Activated CD8-positive, alpha-beta T cell treated with anti-CD3 and anti-CD28 coated beads, Interleukin-2, amount 10 ng/mL, durations not matched to agents 7 days and 5 days (primary cell): ENCODE measurements around the gene PPP1R12C. TPM values are rescaled to one million over a fixed set of nuclear protein-coding genes. Genes with fewer than 3 reads are reported as not detected.

ENCODE experiments used
- ATAC-seq: fragments of 150-1000 bp; cut with Tn5 transposase; one replicate; pipeline ENCODE4 v1.10.0; 2021; ENCODE audit warnings: moderate library complexity
- CTCF ChIA-PET: fragments of 350-600 bp; sonication (Branson Sonifier 250); formaldehyde crosslinking; loops from one replicate; lab custom pipeline; 2021; ENCODE audit warnings: antibody characterized with exemption; lab: Charles Lee
- POLR2A ChIA-PET: fragments of 350-600 bp; sonication (Branson Sonifier 250); formaldehyde crosslinking; loops from one replicate; lab custom pipeline; 2021; ENCODE audit warnings: antibody characterized with exemption; lab: Charles Lee
- DNase-seq: peaks from one replicate; pipeline ENCODE4 v3.0.0-alpha.2; 2020
- H3K27ac Mint-ChIP-seq: one replicate; pipeline ENCODE4 v1.8.0; 2021; ENCODE audit warnings: mild to moderate bottlenecking, mixed read lengths
- H3K27me3 Mint-ChIP-seq: one replicate; pipeline ENCODE4 v1.8.0; 2021; ENCODE audit warnings: low read depth, mixed read lengths
- H3K36me3 Mint-ChIP-seq: one replicate; pipeline ENCODE4 v1.8.0; 2021; ENCODE audit warnings: low read depth, mixed read lengths
- H3K4me1 Mint-ChIP-seq: one replicate; pipeline ENCODE4 v1.8.0; 2021; ENCODE audit warnings: low read depth, mixed read lengths
- H3K4me3 Mint-ChIP-seq: one replicate; pipeline ENCODE4 v1.8.0; 2021; ENCODE audit warnings: mild to moderate bottlenecking, mixed read lengths
- H3K9me3 Mint-ChIP-seq: one replicate; pipeline ENCODE4 v1.8.0; 2022; ENCODE audit warnings: mixed read lengths; ENCODE audit not compliant: insufficient read depth
- microRNA-seq: library from miRNA; unstranded; fragments of <30 nt; microRNA quantifications from one replicate; pipeline ENCODE4 v1.2.0, GENCODE V29; 2022
- total RNA-seq, 2 experiments: library from RNA; stranded (reverse); gene quantifications; one replicate each; pipeline ENCODE4 v1.2.3, GENCODE V29; 2021

The PPP1R12C gene
- total RNA-seq, 2 experiments from 2014 or later: 137 to 142 TPM

DNA sequence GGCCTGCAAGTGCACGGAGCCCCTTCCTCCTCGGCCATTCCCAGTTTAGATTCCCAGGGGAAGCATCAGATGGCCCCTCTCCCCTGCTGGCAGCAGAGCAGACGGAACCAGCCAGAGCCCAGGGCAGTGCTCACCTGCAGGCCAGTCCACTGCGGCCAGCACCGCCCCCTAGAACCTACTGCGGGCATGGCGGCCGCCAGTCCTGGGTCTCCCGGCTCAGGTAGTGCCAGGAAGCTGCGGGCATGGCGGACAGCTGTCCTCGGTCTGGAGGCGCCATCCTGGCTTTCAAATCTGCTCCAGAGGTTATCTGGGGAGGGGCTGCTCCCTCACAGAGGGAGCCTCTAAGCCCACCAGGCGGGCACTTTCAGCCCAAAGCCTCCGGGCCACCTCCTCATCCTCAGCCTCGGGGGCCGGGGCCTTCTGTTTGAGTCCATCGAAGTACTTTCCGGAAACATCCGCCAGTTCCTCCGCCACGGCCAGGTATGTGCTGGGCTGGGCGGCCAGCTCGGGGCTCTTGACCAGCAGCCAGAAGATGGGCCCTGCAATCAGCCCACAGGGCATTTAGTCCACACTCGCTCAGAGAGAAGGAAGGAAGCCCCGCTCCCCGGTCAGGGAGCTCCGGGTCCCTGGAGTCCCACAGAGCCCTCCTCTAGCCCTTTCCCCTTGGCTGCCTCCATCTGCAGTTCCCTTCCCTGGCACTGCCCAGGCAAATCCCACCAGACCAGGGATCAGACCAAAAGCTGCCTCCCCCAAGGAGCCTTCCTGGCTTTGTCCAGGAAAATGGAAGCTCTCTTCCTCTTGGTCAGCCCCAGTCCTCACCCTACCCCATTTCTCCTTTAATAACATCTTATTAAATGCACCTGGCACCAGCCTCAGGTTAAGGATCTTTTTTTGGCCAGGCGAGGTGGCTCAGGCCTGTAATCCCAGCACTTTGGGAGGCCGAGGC is 72.4 kb downstream of the PPP1R12C start:
- Mint-ChIP-seq H3K9me3 (no peaks in the 10 kb centered on the region), H3K36me3 (peaks cover 69% of the 10 kb centered on the region), H3K27me3 (no peaks in the 10 kb centered on the region), H3K4me1 (peaks cover 39% of the 10 kb centered on the region), H3K27ac (no peak overlapping the region), H3K4me3 (no peak overlapping the region)
- ChIA-PET CTCF (no interaction called here), POLR2A (no interaction called here)
- ATAC-seq (no peak), DNase-seq (no peak)

DNA sequence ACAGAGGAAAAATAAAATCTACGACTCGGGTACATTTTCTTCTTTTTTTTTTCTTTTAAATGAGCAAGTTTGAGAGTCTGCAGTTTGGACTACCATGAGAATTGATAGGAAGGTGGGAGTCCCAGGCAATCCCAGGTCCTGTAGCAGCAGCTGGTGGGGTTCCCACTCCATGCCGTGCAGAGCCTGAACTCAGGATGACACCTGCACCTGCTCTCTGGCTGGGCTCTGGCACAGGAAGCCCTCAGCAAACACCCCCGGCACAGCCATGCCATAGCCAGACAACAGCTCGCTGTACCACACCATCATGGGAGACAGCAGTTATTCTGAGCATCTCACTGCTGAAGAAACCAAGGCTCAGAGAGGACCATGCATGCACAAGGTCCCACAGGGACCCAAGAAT is 73.2 kb downstream of the PPP1R12C start:
- peaks cover 71% of the 10 kb centered on the region for H3K36me3 Mint-ChIP-seq
- ATAC-seq: no peak
- H3K27ac Mint-ChIP-seq: no peak overlapping the region
- POLR2A ChIA-PET: interaction anchor here (0.6 kb wide), 1 partner anchor 135 kb away, joined by 3 read pairs; no protein-coding TSS in a partner anchor
- no peak for DNase-seq
- H3K27me3 Mint-ChIP-seq: no peaks in the 10 kb centered on the region
- H3K4me1 Mint-ChIP-seq: peaks cover 41% of the 10 kb centered on the region
- CTCF ChIA-PET: no interaction called here
- no peak overlapping the region for H3K4me3 Mint-ChIP-seq
- H3K9me3 Mint-ChIP-seq: no peaks in the 10 kb centered on the region

DNA sequence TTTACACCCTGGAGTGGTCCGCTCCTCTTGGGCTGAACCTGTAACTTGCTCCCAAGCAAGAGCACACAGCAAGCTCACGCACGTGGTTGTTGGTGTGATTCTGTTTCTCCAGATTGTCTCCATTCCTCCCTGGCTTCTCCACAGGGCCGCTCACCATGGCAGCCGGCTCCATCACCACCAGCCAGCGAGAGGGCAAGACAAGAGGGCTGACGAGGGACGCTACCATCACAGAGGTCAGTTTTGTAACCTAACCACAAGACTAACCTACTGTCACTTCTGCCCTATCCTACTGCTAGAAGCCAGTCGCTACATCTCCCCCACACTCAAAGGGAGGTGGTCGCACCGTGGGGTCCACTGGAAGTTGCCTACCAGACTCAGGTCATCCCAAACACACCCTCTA is 74.7 kb downstream of the PPP1R12C start:
- CTCF ChIA-PET: interaction anchor here (0.9 kb wide), 1 partner anchor 162 kb away, joined by 4 read pairs; no protein-coding TSS in a partner anchor
- H3K4me3 Mint-ChIP-seq: peak overlapping the region; percentile 63
- peak overlapping the region; percentile 89 for H3K27ac Mint-ChIP-seq
- peaks cover 48% of the 10 kb centered on the region for H3K4me1 Mint-ChIP-seq
- H3K9me3 Mint-ChIP-seq: no peaks in the 10 kb centered on the region
- no peaks in the 10 kb centered on the region for H3K27me3 Mint-ChIP-seq
- peaks cover 64% of the 10 kb centered on the region for H3K36me3 Mint-ChIP-seq
- POLR2A ChIA-PET: no interaction called here
- DNase-seq (no peak), ATAC-seq (no peak)

GRCh38 chr19:55042344-55042678 is 75.1 kb downstream of the PPP1R12C start:
- Mint-ChIP-seq H3K4me1 (peaks cover 48% of the 10 kb centered on the region), H3K9me3 (no peaks in the 10 kb centered on the region), H3K27me3 (no peaks in the 10 kb centered on the region), H3K4me3 (peak overlapping the region; percentile 63), H3K27ac (peak overlapping the region; percentile 89), H3K36me3 (peaks cover 61% of the 10 kb centered on the region)
- DNase-seq (no peak), ATAC-seq (peak; percentile 48)
- POLR2A ChIA-PET: interaction anchor here (0.8 kb wide), 1 partner anchor 9 kb away, joined by 3 read pairs; no protein-coding TSS in a partner anchor
- CTCF ChIA-PET: interaction anchor here (0.9 kb wide), 1 partner anchor 161 kb away, joined by 4 read pairs; no protein-coding TSS in a partner anchor

GRCh38 chr19:55041627-55042343 is 75.7 kb downstream of the PPP1R12C start:
- peak overlapping the region; percentile 89 for H3K27ac Mint-ChIP-seq
- ChIA-PET CTCF (interaction anchor here (0.7 to 0.9 kb wide), 2 partner anchors 161 to 698 kb away, joined by 3 to 4 read pairs; no protein-coding TSS in a partner anchor), POLR2A (interaction anchor here (0.5 to 0.8 kb wide), 2 partner anchors 10 to 28 kb away, joined by 3 read pairs; no protein-coding TSS in a partner anchor)
- peak; percentile 80 for DNase-seq
- peak; percentile 84 for ATAC-seq
- peaks cover 55% of the 10 kb centered on the region for H3K36me3 Mint-ChIP-seq
- H3K9me3 Mint-ChIP-seq: no peaks in the 10 kb centered on the region
- H3K4me1 Mint-ChIP-seq: peaks cover 48% of the 10 kb centered on the region
- H3K27me3 Mint-ChIP-seq: no peaks in the 10 kb centered on the region
- peak overlapping the region; percentile 63 for H3K4me3 Mint-ChIP-seq

DNA sequence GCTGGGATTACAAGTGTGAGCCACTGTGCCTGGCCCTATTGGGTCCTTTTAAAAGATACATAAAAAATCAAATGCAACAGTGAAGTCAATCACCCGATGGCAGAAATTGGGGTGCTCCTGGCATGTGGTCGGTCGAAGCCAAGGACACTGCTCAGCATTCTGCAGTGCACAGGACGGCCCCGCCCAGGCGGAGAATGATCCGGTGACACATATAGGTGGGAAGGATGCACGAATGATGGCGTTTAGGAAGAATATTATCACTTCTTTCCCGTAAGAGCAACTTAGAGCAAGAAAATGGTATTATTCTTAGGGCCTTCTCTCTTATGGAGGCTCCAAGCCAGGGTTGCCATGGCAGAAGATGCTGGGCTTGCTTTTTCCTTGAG is 76.2 kb downstream of the PPP1R12C start:
- Mint-ChIP-seq H3K4me1 (peaks cover 48% of the 10 kb centered on the region), H3K9me3 (no peaks in the 10 kb centered on the region), H3K27me3 (no peaks in the 10 kb centered on the region), H3K36me3 (peaks cover 51% of the 10 kb centered on the region), H3K4me3 (peak overlapping the region; percentile 63), H3K27ac (peak overlapping the region; percentile 89)
- DNase-seq (no peak), ATAC-seq (no peak)
- ChIA-PET CTCF (interaction anchor here (0.7 kb wide), 1 partner anchor 698 kb away, joined by 3 read pairs; no protein-coding TSS in a partner anchor), POLR2A (interaction anchor here (0.5 kb wide), 1 partner anchor 29 kb away, joined by 3 read pairs; no protein-coding TSS in a partner anchor)

Small RNA genes within 50 kb of the gene (microRNA-seq; reads per million reads assigned to microRNA genes)
- not detected for gene MIR7975

Other genes with a start within 250 kb of the PPP1R12C start
- not detected for gene FCAR, start 243.4 kb downstream of the PPP1R12C start, total RNA-seq
- under 1 TPM; 0.26 to 0.47 TPM for gene NCR1, start 211.5 kb downstream of the PPP1R12C start, total RNA-seq
- gene NLRP7, start 170.1 kb downstream of the PPP1R12C start, total RNA-seq: not detected
- gene NLRP2, start 151.3 kb downstream of the PPP1R12C start, total RNA-seq: 10 to 100 TPM; 22.8 to 26.8 TPM
- gene GP6, start 79.4 kb downstream of the PPP1R12C start, total RNA-seq: under 1 TPM; 0.39 to 0.58 TPM
- gene RDH13, start 54.5 kb downstream of the PPP1R12C start, total RNA-seq: 10 to 100 TPM; 30.9 to 33.1 TPM
- 1 to 10 TPM; 4.9 to 8.6 TPM for gene EPS8L1, start 41.8 kb downstream of the PPP1R12C start, total RNA-seq
- gene TNNT1, start 31.6 kb upstream of the PPP1R12C start, total RNA-seq: not detected
- gene TNNI3, start 40.1 kb upstream of the PPP1R12C start, total RNA-seq: not detected
- under 1 TPM; 0.21 to 0.23 TPM for gene DNAAF3, start 49.0 kb upstream of the PPP1R12C start, total RNA-seq
- gene SYT5, start 62.7 kb upstream of the PPP1R12C start, total RNA-seq: 1 to 10 TPM in 1 of 2 experiments, under 1 TPM in 1; 0.47 to 1.3 TPM
- gene PTPRH, start 91.9 kb upstream of the PPP1R12C start, total RNA-seq: not detected
- gene TMEM86B, start 111.1 kb upstream of the PPP1R12C start, total RNA-seq: 10 to 100 TPM; 11.0 to 13.8 TPM
- gene PPP6R1, start 141.4 kb upstream of the PPP1R12C start, total RNA-seq: 100 to 1,000 TPM; 256 to 265 TPM
- 10 to 100 TPM; 31.1 to 32.7 TPM for gene HSPBP1, start 162.5 kb upstream of the PPP1R12C start, total RNA-seq
- 1 to 10 TPM; 7.3 to 7.5 TPM for gene BRSK1, start 166.4 kb upstream of the PPP1R12C start, total RNA-seq
- gene TMEM150B, start 207.7 kb upstream of the PPP1R12C start, total RNA-seq: under 1 TPM in 1 of 2 experiments, not detected in 1; 0.26 TPM
- gene KMT5C, start 222.2 kb upstream of the PPP1R12C start, total RNA-seq: 10 to 100 TPM; 21.9 to 26.7 TPM
- under 1 TPM in 1 of 2 experiments, not detected in 1; 0.34 TPM for gene COX6B2, start 237.1 kb upstream of the PPP1R12C start, total RNA-seq
- not detected for gene GARIN5B, start 245.6 kb upstream of the PPP1R12C start, total RNA-seq